SU-DHL-6 (cell line): ENCODE results near the gene TAX1BP1.

ENCODE experiments used
- H2AFZ ChIP-seq: fragments of 200-600 bp; sonication (generic); 2 replicates; pipeline ENCODE4 v1.6.1; 2014; ENCODE audit warnings: low read depth, mild to moderate bottlenecking, moderate library complexity, mixed read lengths, antibody characterized with exemption, low read length; ENCODE audit not compliant: severe bottlenecking
- H3F3A ChIP-seq: fragments of 200-600 bp; shearing (Covaris generic); 2 replicates; pipeline ENCODE4 v1.6.0; 2016; ENCODE audit warnings: antibody characterized with exemption, mild to moderate bottlenecking; ENCODE audit not compliant: insufficient read depth
- H3K27ac ChIP-seq: fragments of 200-600 bp; sonication (generic); 2 replicates; pipeline ENCODE4 v1.5.1; 2016; ENCODE audit warnings: low read depth, mild to moderate bottlenecking, low read length, moderate library complexity, mixed read lengths
- H3K27me3 ChIP-seq: fragments of 200-600 bp; sonication (generic), shearing (Covaris generic); 2 replicates; pipeline ENCODE4 v1.6.0; 2014; ENCODE audit warnings: mild to moderate bottlenecking, low read length
- H3K36me3 ChIP-seq: fragments of 200-600 bp; sonication (generic); 2 replicates; pipeline ENCODE4 v1.6.1; 2014; ENCODE audit warnings: mild to moderate bottlenecking, low read length, mixed read lengths
- H3K4me2 ChIP-seq: fragments of 300-600, 200-600 bp; shearing (Covaris generic), sonication (generic); 2 replicates; pipeline ENCODE4 v1.6.0; 2014; ENCODE audit warnings: low read length, low read depth, mild to moderate bottlenecking; ENCODE audit not compliant: poor library complexity, severe bottlenecking
- H3K4me3 ChIP-seq: fragments of 200-600 bp; sonication (generic); 2 replicates; pipeline ENCODE4 v1.5.1; 2014; ENCODE audit warnings: antibody characterized with exemption, low read length, mild to moderate bottlenecking, mixed read lengths; ENCODE audit not compliant: insufficient read depth, poor library complexity, severe bottlenecking
- H3K79me2 ChIP-seq: fragments of 200-600 bp; sonication (generic); 2 replicates; pipeline ENCODE4 v1.6.1; 2014; ENCODE audit warnings: mild to moderate bottlenecking, low read length, moderate library complexity; ENCODE audit not compliant: insufficient read depth
- H3K9ac ChIP-seq: fragments of 200-600 bp; sonication (generic); 2 replicates; pipeline ENCODE4 v1.7.0; 2014; ENCODE audit warnings: mild to moderate bottlenecking, low read length
- H3K9me2 ChIP-seq: fragments of 200-600 bp; sonication (generic); replicated peaks from 2 replicates; pipeline ENCODE4 v1.6.1; 2014; ENCODE audit warnings: low read length; ENCODE audit not compliant: insufficient read depth
- H3K9me3 ChIP-seq: fragments of 200-600 bp; sonication (generic); 2 replicates; pipeline ENCODE4 v1.6.1; 2014; ENCODE audit warnings: low read length, mixed read lengths; ENCODE audit not compliant: insufficient read depth
- H4K20me1 ChIP-seq: fragments of 200-600 bp; sonication (generic); 2 replicates; pipeline ENCODE4 v1.6.1; 2014; ENCODE audit warnings: low read depth, mild to moderate bottlenecking, antibody characterized with exemption, low read length, moderate library complexity, mixed read lengths
- EZH2phosphoT487 ChIP-seq: fragments of 200-600 bp; sonication (generic), shearing (Covaris generic); conservative IDR thresholded peaks from 2 replicates; pipeline ENCODE4 v1.6.1; 2018; ENCODE audit warnings: mild to moderate bottlenecking, antibody characterized with exemption, low read length, moderate library complexity, mixed read lengths
- TF ChIP-seq, protein P1 (sequence below): fragments of 200-600 bp; sonication (generic); IDR thresholded peaks from one replicate; pipeline ENCODE4 v1.5.1; 2017; ENCODE audit warnings: antibody characterized with exemption, mild to moderate bottlenecking, low read length, moderate library complexity; ENCODE audit not compliant: insufficient read depth, poor library complexity, severe bottlenecking

Gene TAX1BP1

DNA sequence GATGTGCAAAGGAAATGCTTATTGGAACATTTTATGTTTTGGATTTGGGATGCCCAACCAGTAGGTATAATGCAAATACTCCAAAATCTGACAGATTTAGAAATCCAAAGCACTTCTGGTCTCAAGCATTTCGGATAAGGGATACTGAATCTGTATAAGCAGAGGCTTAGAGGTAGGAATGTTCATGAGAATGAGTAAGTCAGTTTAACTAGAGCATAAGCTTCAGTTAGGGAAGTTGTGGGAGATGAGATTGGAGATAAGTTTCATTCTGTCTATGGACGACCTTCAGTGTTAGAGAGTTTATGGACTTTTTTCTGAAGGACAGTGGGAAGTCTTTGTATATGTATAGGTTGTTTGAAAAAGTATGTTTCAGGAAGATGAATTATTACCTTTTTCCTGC, 10.4 kb downstream of the TAX1BP1 start:
- no peaks in the 10 kb centered on the region for H3K9me2 ChIP-seq
- H3K9ac ChIP-seq: no peak overlapping the region
- peaks cover 21% of the 10 kb centered on the region for H3K79me2 ChIP-seq
- no peaks in the 10 kb centered on the region for H3F3A ChIP-seq
- no peak overlapping the region for H3K4me2 ChIP-seq
- H3K9me3 ChIP-seq: no peaks in the 10 kb centered on the region
- TF ChIP-seq EZH2phosphoT487: no peak
- TF ChIP-seq, protein P1, sequence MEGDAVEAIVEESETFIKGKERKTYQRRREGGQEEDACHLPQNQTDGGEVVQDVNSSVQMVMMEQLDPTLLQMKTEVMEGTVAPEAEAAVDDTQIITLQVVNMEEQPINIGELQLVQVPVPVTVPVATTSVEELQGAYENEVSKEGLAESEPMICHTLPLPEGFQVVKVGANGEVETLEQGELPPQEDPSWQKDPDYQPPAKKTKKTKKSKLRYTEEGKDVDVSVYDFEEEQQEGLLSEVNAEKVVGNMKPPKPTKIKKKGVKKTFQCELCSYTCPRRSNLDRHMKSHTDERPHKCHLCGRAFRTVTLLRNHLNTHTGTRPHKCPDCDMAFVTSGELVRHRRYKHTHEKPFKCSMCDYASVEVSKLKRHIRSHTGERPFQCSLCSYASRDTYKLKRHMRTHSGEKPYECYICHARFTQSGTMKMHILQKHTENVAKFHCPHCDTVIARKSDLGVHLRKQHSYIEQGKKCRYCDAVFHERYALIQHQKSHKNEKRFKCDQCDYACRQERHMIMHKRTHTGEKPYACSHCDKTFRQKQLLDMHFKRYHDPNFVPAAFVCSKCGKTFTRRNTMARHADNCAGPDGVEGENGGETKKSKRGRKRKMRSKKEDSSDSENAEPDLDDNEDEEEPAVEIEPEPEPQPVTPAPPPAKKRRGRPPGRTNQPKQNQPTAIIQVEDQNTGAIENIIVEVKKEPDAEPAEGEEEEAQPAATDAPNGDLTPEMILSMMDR: no peak
- H2AFZ ChIP-seq: no peak overlapping the region
- peaks cover 22% of the 10 kb centered on the region for H3K36me3 ChIP-seq
- peaks cover 13% of the 10 kb centered on the region for H4K20me1 ChIP-seq
- H3K27ac ChIP-seq: no peak overlapping the region
- H3K4me3 ChIP-seq: no peak overlapping the region
- no peaks in the 10 kb centered on the region for H3K27me3 ChIP-seq

DNA sequence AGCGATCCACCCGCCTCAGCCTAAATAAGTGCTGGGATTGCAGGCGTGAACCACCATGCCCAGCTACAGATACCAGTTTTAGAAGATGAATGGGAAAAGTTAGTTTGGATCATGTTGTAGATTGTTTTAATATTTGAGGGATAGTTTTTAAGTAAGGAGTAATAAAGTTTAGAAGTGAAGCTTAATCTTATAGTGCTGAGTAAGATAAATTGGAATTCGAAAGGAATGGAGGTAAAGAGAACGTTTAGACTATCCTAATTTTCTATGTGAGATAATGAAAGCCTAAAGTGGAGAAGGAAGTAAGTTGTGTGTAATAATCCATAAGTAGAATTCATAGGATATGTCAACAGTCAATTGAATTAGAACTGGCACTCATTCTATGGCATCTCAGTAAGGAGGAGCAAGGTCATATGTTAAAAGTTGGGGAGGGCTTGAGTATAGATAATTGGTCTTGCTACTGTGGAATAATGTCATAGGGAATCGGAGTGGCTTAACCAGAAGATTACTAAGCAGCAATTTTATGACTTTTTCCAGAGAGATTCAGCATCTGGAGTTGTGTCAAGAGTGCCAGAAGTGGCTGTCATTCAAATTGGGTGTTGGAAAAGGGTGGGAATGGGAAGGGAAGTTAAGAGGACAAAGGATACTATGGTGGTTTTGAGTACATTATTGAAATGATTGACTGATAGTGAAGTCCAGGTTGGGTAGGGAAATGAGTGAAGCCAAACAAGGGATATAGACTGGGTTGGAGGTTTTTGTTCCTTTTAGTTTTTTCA, 12.1 kb downstream of the TAX1BP1 start:
- Histone ChIP-seq H2AFZ (no peak overlapping the region), H3K4me2 (no peak overlapping the region), H3K9ac (no peak overlapping the region), H3K27me3 (no peaks in the 10 kb centered on the region), H3K27ac (no peak overlapping the region), H3K9me2 (no peaks in the 10 kb centered on the region), H3K79me2 (peaks cover 4% of the 10 kb centered on the region; the same call in 1 of the 2 replicates), H3K9me3 (no peaks in the 10 kb centered on the region), H3F3A (no peaks in the 10 kb centered on the region), H4K20me1 (peaks cover 2% of the 10 kb centered on the region), H3K4me3 (no peak overlapping the region), H3K36me3 (peaks cover 24% of the 10 kb centered on the region)
- TF ChIP-seq EZH2phosphoT487: no peak
- TF ChIP-seq, protein P1: no peak

DNA sequence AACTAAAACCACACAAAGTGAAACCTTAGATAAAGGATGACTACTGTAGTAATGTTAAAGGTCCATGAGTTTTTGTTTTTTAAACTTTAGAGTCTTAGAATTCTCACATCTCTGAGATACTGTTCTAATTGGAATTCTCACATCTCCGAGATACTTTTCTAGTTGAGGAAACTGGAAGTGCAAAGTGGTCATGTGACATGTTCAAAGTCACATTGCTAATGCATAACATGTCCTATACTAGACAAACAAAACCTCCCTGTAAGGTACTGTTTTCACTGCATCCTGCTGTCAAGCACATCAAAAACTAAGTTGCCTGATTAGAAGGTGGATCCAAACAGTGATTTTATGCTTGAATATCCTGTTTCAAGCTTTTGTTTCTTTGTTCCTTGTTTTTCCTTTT, 13.9 kb downstream of the TAX1BP1 start:
- Histone ChIP-seq H3K27me3 (no peaks in the 10 kb centered on the region), H3K4me3 (no peak overlapping the region), H2AFZ (no peak overlapping the region), H3K27ac (no peak overlapping the region), H3K9me2 (no peaks in the 10 kb centered on the region), H3K4me2 (no peak overlapping the region), H3K79me2 (no peaks in the 10 kb centered on the region), H3K9ac (no peak overlapping the region), H3K36me3 (peaks cover 32% of the 10 kb centered on the region), H3F3A (peaks cover 8% of the 10 kb centered on the region; the same call in 1 of the 2 replicates), H3K9me3 (no peaks in the 10 kb centered on the region), H4K20me1 (no peaks in the 10 kb centered on the region)
- no peak for TF ChIP-seq EZH2phosphoT487
- TF ChIP-seq, protein P1: no peak
